Liver (tissue), 9 donors: Measurements from ENCODE around the gene LAMC1. TPM values are rescaled to one million over a fixed set of nuclear protein-coding genes. Genes with fewer than 3 reads are reported as not detected.

Experiments
- DNase-seq: peaks from one replicate; pipeline ENCODE4 v3.0.0-alpha.2; 2017; ENCODE audit warnings: low spot score
- H3K27ac ChIP-seq, 2 donors: one replicate each; pipeline ENCODE4 v1.7.0; 2013; ENCODE audit warnings: inconsistent platforms in 2 of 2, low read length in 2 of 2, control low read depth in 1 of 2, low read depth in 1 of 2, mild to moderate bottlenecking in 1 of 2
- H3K27me3 ChIP-seq, 4 donors: one replicate each; pipeline versions ENCODE4 v1.6.1 to v1.7.0; 2013; ENCODE audit warnings: low read length in 3 of 4, inconsistent platforms in 1 of 4, mild to moderate bottlenecking in 1 of 4, moderate library complexity in 1 of 4; ENCODE audit not compliant: control insufficient read depth in 4 of 4, insufficient read depth in 4 of 4
- H3K36me3 ChIP-seq, 4 donors: one replicate each; pipeline versions ENCODE4 v1.6.1 to v1.7.0; 2013; ENCODE audit warnings: low read length in 3 of 4, mild to moderate bottlenecking in 3 of 4, low read depth in 1 of 4, moderate library complexity in 1 of 4; ENCODE audit not compliant: control insufficient read depth in 4 of 4, insufficient read depth in 3 of 4
- H3K4me1 ChIP-seq, 4 donors: one replicate each; pipeline versions ENCODE4 v1.6.1 to v1.7.0; 2013; ENCODE audit warnings: low read length in 3 of 4, mild to moderate bottlenecking in 3 of 4, moderate library complexity in 1 of 4; ENCODE audit not compliant: control insufficient read depth in 4 of 4, insufficient read depth in 4 of 4
- H3K4me3 ChIP-seq, 3 donors: one replicate each; pipeline versions ENCODE4 v1.6.1 to v1.7.0; 2013; ENCODE audit warnings: low read length in 3 of 3, control low read depth in 1 of 3, low read depth in 1 of 3, mild to moderate bottlenecking in 1 of 3
- H3K9ac ChIP-seq, 2 donors: one replicate each; pipeline ENCODE4 v1.7.0; 2013; ENCODE audit warnings: low read length in 2 of 2, mild to moderate bottlenecking in 2 of 2, moderate library complexity in 2 of 2, control low read depth in 1 of 2, low read depth in 1 of 2
- H3K9me3 ChIP-seq, 4 donors: one replicate each; pipeline versions ENCODE4 v1.6.1 to v1.7.0; 2013; ENCODE audit warnings: low read length in 3 of 4; ENCODE audit not compliant: control insufficient read depth in 4 of 4
- ATF3 ChIP-seq: IDR thresholded peaks from 2 replicates; pipeline ENCODE4 v1.6.1; 2016; ENCODE audit warnings: antibody characterized with exemption
- CTCF ChIP-seq: fragments of 150-350 bp; IDR thresholded peaks from 2 replicates; pipeline ENCODE4 v1.5.1; 2017; ENCODE audit warnings: improper control_type of control experiment, low read depth, low read length; ENCODE audit not compliant: missing input control
- FOXA1 ChIP-seq: IDR thresholded peaks from 2 replicates; pipeline ENCODE4 v1.6.1; 2016; ENCODE audit warnings: antibody characterized with exemption
- FOXA2 ChIP-seq: IDR thresholded peaks from 2 replicates; pipeline ENCODE4 v1.6.1; 2016; ENCODE audit warnings: antibody characterized with exemption
- HNF4A ChIP-seq, 2 donors: conservative IDR thresholded peaks; 2 replicates each; pipeline ENCODE4 v1.6.1; 2016; ENCODE audit warnings: antibody characterized with exemption in 2 of 2, mild to moderate bottlenecking in 2 of 2
- HNF4G ChIP-seq: IDR thresholded peaks from 2 replicates; pipeline ENCODE4 v1.6.1; 2016; ENCODE audit warnings: antibody characterized with exemption
- JUND ChIP-seq, 2 donors: IDR thresholded peaks; 2 replicates each; pipeline ENCODE4 v1.6.1; 2016; ENCODE audit warnings: antibody characterized with exemption in 2 of 2
- MAX ChIP-seq: IDR thresholded peaks from 2 replicates; pipeline ENCODE4 v1.6.1; 2016; ENCODE audit warnings: antibody characterized with exemption
- RAD21 ChIP-seq, 2 donors: IDR thresholded peaks; 2 replicates each; pipeline ENCODE4 v1.6.1; 2016; ENCODE audit warnings: antibody characterized with exemption in 2 of 2, mild to moderate bottlenecking in 2 of 2
- REST ChIP-seq: IDR thresholded peaks from 2 replicates; pipeline ENCODE4 v1.6.1; 2016; ENCODE audit warnings: antibody characterized with exemption, mild to moderate bottlenecking
- RXRA ChIP-seq, 2 donors: IDR thresholded peaks; 2 replicates each; pipeline ENCODE4 v1.6.1; 2017 to 2018; ENCODE audit warnings: antibody characterized with exemption in 2 of 2, mild to moderate bottlenecking in 1 of 2
- SP1 ChIP-seq: IDR thresholded peaks from 2 replicates; pipeline ENCODE4 v1.6.1; 2018; ENCODE audit warnings: antibody characterized with exemption, mild to moderate bottlenecking
- TAF1 ChIP-seq: conservative IDR thresholded peaks from 2 replicates; pipeline ENCODE4 v1.6.1; 2016; ENCODE audit warnings: antibody characterized with exemption, mild to moderate bottlenecking
- ZBTB33 ChIP-seq: IDR thresholded peaks from 2 replicates; pipeline ENCODE4 v1.6.1; 2016; ENCODE audit warnings: antibody characterized with exemption
- WGBS: extraction: QIAGEN DNeasy Blood & Tissue Kit; methylation state at CpG from one replicate; pipeline ENCODE4 v1.1.7; 2013; 5-methylcytosine and 5-hydroxymethylcytosine counted together
- polyA plus RNA-seq, 2 donors: library from polyadenylated mRNA; stranded (reverse) in 1 of 2; unstranded in 1 of 2; fragments of 200-250 nt in 1 of 2; fragments of >200 nt in 1 of 2; fragmentation: Nextera tagmentation in 1 of 2; extraction: Ambion mirVana in 1 of 2; gene quantifications; one replicate each; pipeline versions ENCODE4 v1.2.1 to v1.2.3, GENCODE V29; 2013 to 2015
- total RNA-seq, 2 donors: library from RNA; depleted of rRNA; stranded (reverse); fragments of >200 nt; gene quantifications; one replicate each; pipeline ENCODE4 v1.2.3, GENCODE V29; 2014
- donor health status: healthy.
- donor health status: healthy.
- donor health status: healthy.
- donor health status: healthy.
- donor health status: healthy.

LAMC1 gene
- total and polyA plus RNA-seq, 4 donors: 5.3 to 35.1 (median 19.7) TPM

- WGBS: 94% methylated on average over 9 of the region's 9 CpGs
- TF ChIP-seq SP1 (no peak), HNF4A (conservative IDR thresholded peaks at IDR 0.05) (no peak), RAD21 (IDR thresholded peaks at IDR 0.05) (no peak), JUND (IDR thresholded peaks at IDR 0.05) (no peak)
- no peaks in the 10 kb centered on the region for H3K9me3 ChIP-seq
- no peak overlapping the region for H3K9ac ChIP-seq
- H3K4me1 ChIP-seq: no peaks in the 10 kb centered on the region
- no peak overlapping the region for H3K4me3 ChIP-seq
- peaks cover 0 to 21% (median 10%) of the 10 kb centered on the region in 4 donors for H3K36me3 ChIP-seq
- no peaks in the 10 kb centered on the region for H3K27me3 ChIP-seq
- no peak overlapping the region for H3K27ac ChIP-seq
- DNase-seq: no peak
These were observed 91.2 kb downstream of the LAMC1 start for GRCh38 chr1:183114441-183114840.

GRCh38 chr1:183116416-183116815 lies 93.2 kb downstream of the LAMC1 start:
- no peak for TF ChIP-seq HNF4A (conservative IDR thresholded peaks at IDR 0.05)
- no peak for TF ChIP-seq ATF3
- TF ChIP-seq HNF4G: no peak
- TF ChIP-seq CTCF: no peak
- no peak for TF ChIP-seq ZBTB33
- no peak for TF ChIP-seq TAF1
- TF ChIP-seq JUND (IDR thresholded peaks at IDR 0.05): no peak
- no peak for TF ChIP-seq FOXA1
- no peak for TF ChIP-seq REST
- TF ChIP-seq MAX: no peak
- TF ChIP-seq RXRA (IDR thresholded peaks at IDR 0.05): no peak
- no peak for TF ChIP-seq FOXA2
- WGBS: 91% methylated on average over 4 of the region's 4 CpGs
- no peak overlapping the region for H3K27ac ChIP-seq
- H3K9me3 ChIP-seq: no peaks in the 10 kb centered on the region
- peaks cover 0 to 27% (median 11%) of the 10 kb centered on the region in 4 donors for H3K36me3 ChIP-seq
- H3K27me3 ChIP-seq: no peaks in the 10 kb centered on the region
- no peak overlapping the region for H3K4me3 ChIP-seq
- no peaks in the 10 kb centered on the region for H3K4me1 ChIP-seq
- DNase-seq: no peak
- H3K9ac ChIP-seq: no peak overlapping the region
